CD4-positive, alpha-beta T cell (primary cell): ENCODE results near the gene PLAC1. TPM values are rescaled to one million over a fixed set of nuclear protein-coding genes. Genes with fewer than 3 reads are reported as not detected.

Source experiments
- ATAC-seq: fragments of 200-7000 bp; cut with Tn5 transposase; one replicate; pipeline ENCODE4 v1.10.0; 2022; ENCODE audit warnings: mild to moderate bottlenecking; ENCODE audit not compliant: poor library complexity
- CTCF ChIA-PET: fragments of 350-600 bp; sonication (Branson Sonifier 250); formaldehyde crosslinking; loops from one replicate; lab custom pipeline; 2021; ENCODE audit warnings: antibody characterized with exemption, inconsistent platforms; lab: Charles Lee
- POLR2A ChIA-PET: fragments of 350-600 bp; sonication (Branson Sonifier 250); formaldehyde crosslinking; loops from one replicate; lab custom pipeline; 2021; ENCODE audit warnings: antibody characterized with exemption, inconsistent platforms; lab: Charles Lee
- DNase-seq, 14 experiments: peaks; one replicate each; pipeline ENCODE4 v3.0.0-alpha.2; 2013 to 2020; ENCODE audit warnings: mixed read lengths in 2 of 14
- H3K27ac ChIP-seq, 2 donors: one replicate each; pipeline versions ENCODE4 v1.5.1 to v1.7.0; 2013; ENCODE audit warnings: low read length in 2 of 2, low read depth in 1 of 2, mild to moderate bottlenecking in 1 of 2
- H3K27me3 ChIP-seq, 2 experiments: 1 replicate in 1 of 2; 2 replicates in 1 of 2; pipeline versions ENCODE4 v1.6.1 to v1.7.0; 2013; ENCODE audit warnings: low read length in 2 of 2, control low read depth in 1 of 2, mild to moderate bottlenecking in 1 of 2, moderate library complexity in 1 of 2; ENCODE audit not compliant: insufficient read depth in 2 of 2, control insufficient read depth in 1 of 2
- H3K36me3 ChIP-seq: one replicate; pipeline ENCODE4 v1.6.1; 2013; ENCODE audit warnings: low read length, control low read depth; ENCODE audit not compliant: insufficient read depth
- H3K4me1 ChIP-seq: one replicate; pipeline ENCODE4 v1.6.1; 2013; ENCODE audit warnings: low read length, control low read depth; ENCODE audit not compliant: insufficient read depth
- H3K4me3 ChIP-seq: one replicate; pipeline ENCODE4 v1.5.1; 2013; ENCODE audit warnings: mild to moderate bottlenecking, low read length, moderate library complexity
- H3K9me3 ChIP-seq, 2 experiments: 1 replicate in 1 of 2; 2 replicates in 1 of 2; pipeline versions ENCODE4 v1.6.1 to v1.7.0; 2013; ENCODE audit warnings: low read length in 2 of 2, mild to moderate bottlenecking in 2 of 2, control low read depth in 1 of 2, moderate library complexity in 1 of 2; ENCODE audit not compliant: control insufficient read depth in 1 of 2, insufficient read depth in 1 of 2
- H3K27ac Mint-ChIP-seq: one replicate; pipeline ENCODE4 v1.8.0; 2020; ENCODE audit warnings: mixed read lengths
- H3K27me3 Mint-ChIP-seq: one replicate; pipeline ENCODE4 v1.8.0; 2021; ENCODE audit warnings: mixed read lengths
- H3K36me3 Mint-ChIP-seq: one replicate; pipeline ENCODE4 v1.8.0; 2021; ENCODE audit warnings: low read depth, mixed read lengths
- H3K4me1 Mint-ChIP-seq: one replicate; pipeline ENCODE4 v1.8.0; 2021; ENCODE audit warnings: low read depth, mixed read lengths
- H3K4me3 Mint-ChIP-seq: one replicate; pipeline ENCODE4 v1.8.0; 2020; ENCODE audit warnings: mild to moderate bottlenecking, mixed read lengths
- H3K9me3 Mint-ChIP-seq: one replicate; pipeline ENCODE4 v1.8.0; 2020; ENCODE audit warnings: mixed read lengths
- CTCF ChIP-seq: fragments of 200-600 bp; IDR thresholded peaks from one replicate; pipeline ENCODE4 v1.8.0; 2022; ENCODE audit warnings: antibody characterized with exemption, mild to moderate bottlenecking
- intact Hi-C, 2 experiments: fragments of 100-400 bp; cut with DNase I in 1 of 2; cut with micrococcal nuclease in 1 of 2; formaldehyde crosslinking; loops; one replicate each; pipeline versions ENCODE4 v1.15.1 to v1.9.0; 2023 to 2025; cut with DNase I, micrococcal nuclease
- total RNA-seq, 174 experiments: library from RNA in 2 of 174; stranded (reverse) in 2 of 174; gene quantifications; one replicate each; pipeline ENCODE4 v1.2.3 and lab custom pipeline; 2021 to 2026

Gene PLAC1
- total RNA-seq, 2 experiments from 2014 or later = not detected

- ATAC-seq (no peak), DNase-seq (no peak)
- Histone ChIP-seq H3K27ac (no peak overlapping the region), H3K9me3 (no peaks in the 10 kb centered on the region), H3K4me3 (no peak overlapping the region), H3K4me1 (no peaks in the 10 kb centered on the region), H3K36me3 (no peaks in the 10 kb centered on the region), H3K27me3 (no peaks in the 10 kb centered on the region)
- H3K4me1 Mint-ChIP-seq = no peaks in the 10 kb centered on the region
- H3K27me3 Mint-ChIP-seq = no peaks in the 10 kb centered on the region
- H3K27ac Mint-ChIP-seq = no peak overlapping the region
- H3K4me3 Mint-ChIP-seq = no peak overlapping the region
- H3K9me3 Mint-ChIP-seq = no peaks in the 10 kb centered on the region
- CTCF ChIA-PET = no interaction called here
- TF ChIP-seq CTCF = no peak
- POLR2A ChIA-PET = no interaction called here
- H3K36me3 Mint-ChIP-seq = no peaks in the 10 kb centered on the region
- intact Hi-C loops = no loop called here
These were observed 124.9 kb downstream of the PLAC1 start for GRCh38 chrX:134533352-134533751.

DNA sequence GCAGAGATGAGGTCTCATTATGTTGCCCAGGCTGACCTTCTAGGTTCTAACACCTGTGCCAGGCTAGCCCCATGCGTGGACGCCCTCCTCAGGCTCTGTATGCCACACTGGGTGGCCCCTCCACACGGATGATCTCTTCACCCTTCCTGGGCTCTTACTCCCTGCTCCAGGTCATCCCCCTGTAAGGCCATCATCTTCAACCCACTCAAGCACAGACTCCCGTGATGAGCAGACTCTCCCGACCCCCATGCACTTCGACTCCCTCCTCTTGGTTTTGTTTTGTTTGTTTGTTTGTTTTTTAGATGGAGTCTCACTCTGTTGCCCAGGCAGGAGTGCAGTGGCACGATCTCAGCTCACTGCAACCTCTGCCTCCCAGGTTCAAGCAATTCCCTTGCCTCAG is 127.4 kb downstream of the PLAC1 start:
- DNase-seq = no peak

GRCh38 chrX:134529481-134529880 is 128.8 kb downstream of the PLAC1 start:
- no peaks in the 10 kb centered on the region for H3K4me1 Mint-ChIP-seq
- no peaks in the 10 kb centered on the region for H3K9me3 Mint-ChIP-seq
- no peaks in the 10 kb centered on the region for H3K27me3 Mint-ChIP-seq
- Histone ChIP-seq H3K4me1 (no peaks in the 10 kb centered on the region), H3K27me3 (no peaks in the 10 kb centered on the region), H3K9me3 (no peaks in the 10 kb centered on the region), H3K36me3 (no peaks in the 10 kb centered on the region), H3K27ac (no peak overlapping the region), H3K4me3 (no peak overlapping the region)
- no peak for ATAC-seq
- CTCF ChIA-PET = no interaction called here
- H3K27ac Mint-ChIP-seq = no peak overlapping the region
- POLR2A ChIA-PET = no interaction called here
- no peak for DNase-seq
- H3K36me3 Mint-ChIP-seq = no peaks in the 10 kb centered on the region
- intact Hi-C loops = no loop called here
- no peak overlapping the region for H3K4me3 Mint-ChIP-seq
- TF ChIP-seq CTCF = no peak

More for the DNA sequence above, 127.4 kb downstream of the PLAC1 start:
- Mint-ChIP-seq H3K36me3 (no peaks in the 10 kb centered on the region), H3K4me3 (no peak overlapping the region), H3K4me1 (no peaks in the 10 kb centered on the region), H3K9me3 (no peaks in the 10 kb centered on the region), H3K27me3 (no peaks in the 10 kb centered on the region), H3K27ac (no peak overlapping the region)
- Histone ChIP-seq H3K27ac (no peak overlapping the region), H3K36me3 (no peaks in the 10 kb centered on the region), H3K9me3 (no peaks in the 10 kb centered on the region), H3K4me1 (no peaks in the 10 kb centered on the region), H3K4me3 (no peak overlapping the region), H3K27me3 (no peaks in the 10 kb centered on the region)
- ATAC-seq = no peak
- TF ChIP-seq CTCF = no peak
- intact Hi-C loops = no loop called here
- CTCF ChIA-PET = no interaction called here
- POLR2A ChIA-PET = no interaction called here
